ENCODE measurements around the gene OR10P1. TPM values are rescaled to one million over a fixed set of nuclear protein-coding genes. Genes with fewer than 3 reads are reported as not detected.
A peak's percentile ranks its signal among the peaks of the same experiment; 100 is the strongest.

Gene OR10P1
- total and polyA plus RNA-seq, 2 donors (not counting 1 experiment from before 2014, with no cell fraction given) = not detected

DNA sequence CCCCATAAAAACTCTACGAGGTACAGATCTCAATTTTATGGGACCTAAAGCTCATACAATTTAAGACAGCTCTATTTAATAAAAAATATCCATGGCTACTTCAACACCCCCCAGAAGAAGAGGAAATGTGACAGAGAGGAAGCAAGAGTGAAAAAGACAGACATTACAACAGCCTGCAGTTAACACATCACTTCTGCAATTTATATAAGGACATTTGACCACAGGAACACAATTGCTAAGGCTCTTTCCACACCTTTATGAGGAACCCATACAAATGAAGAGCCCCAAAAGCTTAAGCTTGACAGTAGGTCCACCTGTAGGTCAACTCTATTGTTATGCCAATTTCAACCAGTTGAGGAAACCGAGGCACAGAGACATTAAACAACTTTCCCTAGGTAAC, 5.6 kb downstream of the OR10P1 start:
- H3K27me3 Mint-ChIP-seq = peaks cover 5% of the 10 kb centered on the region
- intact Hi-C loops (cut with micrococcal nuclease) = loop anchor here (10.0 kb wide), 1 partner anchor 283 kb away; the partner anchor contains the start of gene PYM1
- peak overlapping the region; percentile 19 to 57 for H3K27ac ChIP-seq (ENCODE audit: low read length in 2 of 2)
- peaks cover 0 to 8% (median 0%) of the 10 kb centered on the region in 3 donors for H3K9me3 ChIP-seq (ENCODE audit: control extremely low read depth in 1 of 3, control insufficient read depth in 2 of 3, insufficient read depth in 1 of 3, low read length in 2 of 3)
- H3K36me3 ChIP-seq (replicated peaks in 1 of 2; ENCODE audit: control extremely low read depth in 1 of 2, control insufficient read depth in 1 of 2, extremely low read depth in 1 of 2, insufficient read depth in 2 of 2, low read length in 1 of 2) = no peaks in the 10 kb centered on the region
- CTCF ChIA-PET = interaction anchor here (0.8 to 1.9 kb wide), 5 partner anchors 14 to 453 kb away, joined by 3 to 8 read pairs (median 4); no protein-coding TSS in a partner anchor
- H2AFZ ChIP-seq (ENCODE audit: insufficient read depth, low read depth, low read length, poor library complexity, severe bottlenecking) = no peak overlapping the region
- H3K27ac Mint-ChIP-seq = peak overlapping the region; percentile 79
- DNase-seq (peak; percentile 53), ATAC-seq (ENCODE audit: low read depth) (no peak)
- H3K4me2 ChIP-seq (replicated peaks; ENCODE audit: low read depth, low read length, poor library complexity, severe bottlenecking) = peak overlapping the region; percentile 70
- POLR2A ChIA-PET = interaction anchor here (0.6 kb wide), 1 partner anchor 225 kb away, joined by 3 read pairs; no protein-coding TSS in a partner anchor
- H3K4me3 ChIP-seq (ENCODE audit: control extremely low read depth in 1 of 5, extremely low read depth in 1 of 5, insufficient read depth in 1 of 5, low read depth in 2 of 5, low read length in 4 of 5) = peak overlapping the region in 2 of 5 experiments; percentile 8 to 41
- H3K4me1 Mint-ChIP-seq = peaks cover 36% of the 10 kb centered on the region
- H3K79me2 ChIP-seq (ENCODE audit: control insufficient read depth, insufficient read depth, low read length) = no peaks in the 10 kb centered on the region
- TF ChIP-seq, protein P1, sequence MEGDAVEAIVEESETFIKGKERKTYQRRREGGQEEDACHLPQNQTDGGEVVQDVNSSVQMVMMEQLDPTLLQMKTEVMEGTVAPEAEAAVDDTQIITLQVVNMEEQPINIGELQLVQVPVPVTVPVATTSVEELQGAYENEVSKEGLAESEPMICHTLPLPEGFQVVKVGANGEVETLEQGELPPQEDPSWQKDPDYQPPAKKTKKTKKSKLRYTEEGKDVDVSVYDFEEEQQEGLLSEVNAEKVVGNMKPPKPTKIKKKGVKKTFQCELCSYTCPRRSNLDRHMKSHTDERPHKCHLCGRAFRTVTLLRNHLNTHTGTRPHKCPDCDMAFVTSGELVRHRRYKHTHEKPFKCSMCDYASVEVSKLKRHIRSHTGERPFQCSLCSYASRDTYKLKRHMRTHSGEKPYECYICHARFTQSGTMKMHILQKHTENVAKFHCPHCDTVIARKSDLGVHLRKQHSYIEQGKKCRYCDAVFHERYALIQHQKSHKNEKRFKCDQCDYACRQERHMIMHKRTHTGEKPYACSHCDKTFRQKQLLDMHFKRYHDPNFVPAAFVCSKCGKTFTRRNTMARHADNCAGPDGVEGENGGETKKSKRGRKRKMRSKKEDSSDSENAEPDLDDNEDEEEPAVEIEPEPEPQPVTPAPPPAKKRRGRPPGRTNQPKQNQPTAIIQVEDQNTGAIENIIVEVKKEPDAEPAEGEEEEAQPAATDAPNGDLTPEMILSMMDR (IDR thresholded peaks at IDR 0.05) = no peak
- TF ChIP-seq EZH2 (IDR thresholded peaks at IDR 0.05; ENCODE audit: borderline replicate concordance, insufficient read depth, low read depth, low read length, poor library complexity, severe bottlenecking) = no peak
- no peaks in the 10 kb centered on the region for H4K20me1 ChIP-seq (ENCODE audit: control insufficient read depth, insufficient read depth, low read length, poor library complexity, severe bottlenecking)
- H3K4me3 Mint-ChIP-seq = peak overlapping the region; percentile 69
- H3K27me3 ChIP-seq (replicated peaks in 1 of 4; ENCODE audit: control extremely low read depth in 1 of 4, control insufficient read depth in 3 of 4, insufficient read depth in 4 of 4, low read length in 3 of 4) = peaks cover 0 to 6% (median 1%) of the 10 kb centered on the region in 4 experiments
- no CpG with 5 or more reads among the region's 2 CpGs for WGBS (ENCODE audit: insufficient coverage)
- peaks cover 33 to 39% of the 10 kb centered on the region in 2 donors for H3K4me1 ChIP-seq (ENCODE audit: control insufficient read depth in 2 of 2, insufficient read depth in 2 of 2, low read length in 2 of 2)
- H3K9ac ChIP-seq (ENCODE audit: low read length) = peak overlapping the region; percentile 45
- H3K9me3 Mint-ChIP-seq (ENCODE audit: insufficient read depth) = no peaks in the 10 kb centered on the region

DNA sequence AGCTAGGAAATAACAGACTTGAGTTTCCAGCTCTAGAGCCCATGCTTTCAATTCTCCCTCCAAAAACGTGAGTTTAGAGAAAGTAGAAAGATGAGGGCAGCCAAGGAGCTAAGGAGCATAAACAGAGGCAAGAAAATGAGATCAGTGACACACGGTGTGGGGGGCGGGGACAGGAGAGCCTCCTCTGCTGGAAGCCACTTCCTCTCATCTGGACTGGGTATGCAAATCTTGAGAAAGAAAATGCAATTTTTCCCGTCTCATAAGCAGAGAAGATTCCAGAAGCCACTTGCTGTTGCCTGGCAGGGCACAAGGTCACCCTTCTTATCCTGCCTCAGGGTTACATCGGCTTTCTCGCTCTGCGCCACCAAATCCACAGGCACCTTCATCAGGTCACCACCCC, 6.0 kb downstream of the OR10P1 start:
- H3K36me3 ChIP-seq (replicated peaks in 1 of 2; ENCODE audit: control extremely low read depth in 1 of 2, control insufficient read depth in 1 of 2, extremely low read depth in 1 of 2, insufficient read depth in 2 of 2, low read length in 1 of 2) = no peaks in the 10 kb centered on the region
- peak overlapping the region in 3 of 5 experiments; percentile 8 to 41 (median 26) for H3K4me3 ChIP-seq (ENCODE audit: control extremely low read depth in 1 of 5, extremely low read depth in 1 of 5, insufficient read depth in 1 of 5, low read depth in 2 of 5, low read length in 4 of 5)
- H3K27me3 Mint-ChIP-seq = peaks cover 1% of the 10 kb centered on the region
- H3K4me3 Mint-ChIP-seq = peak overlapping the region; percentile 69
- peaks cover 0 to 4% (median 1%) of the 10 kb centered on the region in 4 experiments for H3K27me3 ChIP-seq (replicated peaks in 1 of 4; ENCODE audit: control extremely low read depth in 1 of 4, control insufficient read depth in 3 of 4, insufficient read depth in 4 of 4, low read length in 3 of 4)
- H3K9me3 Mint-ChIP-seq (ENCODE audit: insufficient read depth) = no peaks in the 10 kb centered on the region
- ChIA-PET CTCF (interaction anchor here (0.8 to 1.9 kb wide), 5 partner anchors 13 to 454 kb away, joined by 3 to 8 read pairs (median 4); no protein-coding TSS in a partner anchor), POLR2A (no interaction called here)
- TF ChIP-seq, protein P1 (IDR thresholded peaks at IDR 0.05) = no peak
- TF ChIP-seq EZH2 (IDR thresholded peaks at IDR 0.05; ENCODE audit: borderline replicate concordance, insufficient read depth, low read depth, low read length, poor library complexity, severe bottlenecking) = no peak
- H4K20me1 ChIP-seq (ENCODE audit: control insufficient read depth, insufficient read depth, low read length, poor library complexity, severe bottlenecking) = no peaks in the 10 kb centered on the region
- H3K4me1 Mint-ChIP-seq = peaks cover 36% of the 10 kb centered on the region
- peaks cover 33 to 39% of the 10 kb centered on the region in 2 donors for H3K4me1 ChIP-seq (ENCODE audit: control insufficient read depth in 2 of 2, insufficient read depth in 2 of 2, low read length in 2 of 2)
- H3K9me3 ChIP-seq (ENCODE audit: control extremely low read depth in 1 of 3, control insufficient read depth in 2 of 3, insufficient read depth in 1 of 3, low read length in 2 of 3) = peaks cover 0 to 8% (median 0%) of the 10 kb centered on the region in 3 donors
- peak; percentile 18 for ATAC-seq (ENCODE audit: low read depth)
- H3K27ac ChIP-seq (ENCODE audit: low read length in 2 of 2) = peak overlapping the region; percentile 19 to 57
- peak overlapping the region; percentile 79 for H3K27ac Mint-ChIP-seq
- peak overlapping the region; percentile 45 for H3K9ac ChIP-seq (ENCODE audit: low read length)
- H3K4me2 ChIP-seq (replicated peaks; ENCODE audit: low read depth, low read length, poor library complexity, severe bottlenecking) = peak overlapping the region; percentile 70
- 61% methylated on average over 6 of the region's 7 CpGs for WGBS (ENCODE audit: insufficient coverage)
- no peaks in the 10 kb centered on the region for H3K79me2 ChIP-seq (ENCODE audit: control insufficient read depth, insufficient read depth, low read length)
- no peak overlapping the region for H2AFZ ChIP-seq (ENCODE audit: insufficient read depth, low read depth, low read length, poor library complexity, severe bottlenecking)
- DNase-seq = peak; percentile 62
- intact Hi-C loops (cut with micrococcal nuclease) = loop anchor here (10.0 kb wide), 1 partner anchor 282 kb away; the partner anchor contains the start of gene PYM1
